Fibroblast of skin of left biceps (primary cell): ENCODE measurements around the gene RIPK3.
"Not testable (repeated sequence)": the region's sequence is repeated elsewhere in the genome, so short reads cannot be mapped to it uniquely, and the experiment has no call there.

Experiments used
- DNase-seq, 2 experiments: peaks; one replicate each; pipeline ENCODE4 v3.0.0-alpha.2; 2013; ENCODE audit warnings: low read depth in 2 of 2

Gene RIPK3

DNA sequence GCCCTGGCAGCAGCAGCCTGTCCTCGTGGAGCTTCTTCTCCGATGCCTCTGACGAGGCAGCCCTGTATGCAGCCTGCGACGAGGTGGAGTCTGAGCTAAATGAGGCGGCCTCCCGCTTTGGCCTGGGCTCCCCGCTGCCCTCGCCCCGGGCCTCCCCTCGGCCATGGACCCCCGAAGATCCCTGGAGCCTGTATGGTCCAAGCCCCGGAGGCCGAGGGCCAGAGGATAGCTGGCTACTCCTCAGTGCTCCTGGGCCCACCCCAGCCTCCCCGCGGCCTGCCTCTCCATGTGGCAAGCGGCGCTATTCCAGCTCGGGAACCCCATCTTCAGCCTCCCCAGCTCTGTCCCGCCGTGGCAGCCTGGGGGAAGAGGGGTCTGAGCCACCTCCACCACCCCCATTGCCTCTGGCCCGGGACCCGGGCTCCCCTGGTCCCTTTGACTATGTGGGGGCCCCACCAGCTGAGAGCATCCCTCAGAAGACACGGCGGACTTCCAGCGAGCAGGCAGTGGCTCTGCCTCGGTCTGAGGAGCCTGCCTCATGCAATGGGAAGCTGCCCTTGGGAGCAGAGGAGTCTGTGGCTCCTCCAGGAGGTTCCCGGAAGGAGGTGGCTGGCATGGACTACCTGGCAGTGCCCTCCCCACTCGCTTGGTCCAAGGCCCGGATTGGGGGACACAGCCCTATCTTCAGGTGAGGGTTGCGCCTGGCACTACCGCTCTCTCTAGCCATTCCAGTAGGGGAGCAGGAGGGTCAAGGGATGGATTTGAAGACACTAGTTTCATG is 30.3 kb upstream of the RIPK3 start:
- DNase-seq = no peak

DNA sequence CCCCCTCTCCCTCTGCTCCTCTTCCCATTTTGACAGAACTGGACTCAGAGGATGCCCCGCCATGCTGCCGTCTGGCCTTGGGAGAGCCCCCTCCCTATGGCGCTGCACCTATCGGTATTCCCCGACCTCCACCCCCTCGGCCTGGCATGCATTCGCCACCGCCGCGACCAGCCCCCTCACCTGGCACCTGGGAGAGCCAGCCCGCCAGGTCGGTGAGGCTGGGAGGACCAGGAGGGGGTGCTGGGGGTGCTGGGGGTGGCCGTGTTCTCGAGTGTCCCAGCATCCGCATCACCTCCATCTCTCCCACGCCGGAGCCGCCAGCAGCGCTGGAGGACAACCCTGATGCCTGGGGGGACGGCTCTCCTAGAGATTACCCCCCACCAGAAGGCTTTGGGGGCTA is 29.7 kb upstream of the RIPK3 start:
- no peak for DNase-seq

DNA sequence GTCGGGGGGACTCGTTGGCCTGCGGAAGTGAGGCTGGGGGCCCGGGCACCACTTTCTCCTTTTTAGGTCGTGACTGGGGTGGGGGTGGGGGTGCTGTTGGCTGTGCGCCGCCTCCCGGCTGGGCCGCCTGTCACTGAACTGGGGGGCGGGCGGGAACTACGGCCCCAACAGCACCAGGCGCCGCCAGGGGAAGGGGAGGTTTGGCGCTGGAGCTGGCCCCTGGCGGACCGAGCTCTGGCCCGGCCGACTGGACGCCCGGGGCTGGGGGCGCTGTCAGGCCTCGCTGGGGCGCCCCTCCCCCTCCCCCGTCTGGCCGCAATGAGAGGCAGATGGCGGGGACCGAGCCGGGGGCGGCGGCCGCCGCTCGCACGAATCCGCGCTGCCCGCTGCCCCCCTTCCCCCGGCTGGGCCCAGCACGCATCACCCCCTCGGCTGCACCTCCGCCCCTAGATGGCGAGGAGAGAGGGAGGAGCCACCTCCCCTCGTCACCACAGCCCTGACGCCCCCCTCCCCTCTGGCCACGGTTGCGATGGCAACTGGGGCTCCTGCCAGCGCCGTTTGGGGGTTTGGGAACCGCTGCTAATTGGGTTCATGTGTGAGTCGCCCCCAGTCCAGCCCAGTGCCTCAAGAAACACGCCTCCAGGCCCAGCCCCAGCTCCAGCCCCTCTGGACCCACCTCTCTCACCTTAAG is 28.9 kb upstream of the RIPK3 start:
- peak; percentile 87 to 88 for DNase-seq

DNA sequence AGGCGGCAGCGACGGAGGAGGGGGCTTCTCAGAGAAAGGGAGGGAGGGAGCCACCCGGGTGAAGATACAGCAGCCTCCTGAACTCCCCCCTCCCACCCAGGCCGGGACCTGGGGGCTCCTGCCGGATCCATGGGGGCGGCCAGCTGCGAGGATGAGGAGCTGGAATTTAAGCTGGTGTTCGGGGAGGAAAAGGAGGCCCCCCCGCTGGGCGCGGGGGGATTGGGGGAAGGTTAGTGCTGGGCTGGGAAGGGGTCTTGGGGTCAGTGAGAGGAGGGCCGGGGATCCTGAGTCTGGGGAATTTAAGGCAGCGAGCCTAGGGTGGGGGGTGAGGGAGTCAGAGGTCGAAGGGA is 28.4 kb upstream of the RIPK3 start:
- no peak for DNase-seq

DNA sequence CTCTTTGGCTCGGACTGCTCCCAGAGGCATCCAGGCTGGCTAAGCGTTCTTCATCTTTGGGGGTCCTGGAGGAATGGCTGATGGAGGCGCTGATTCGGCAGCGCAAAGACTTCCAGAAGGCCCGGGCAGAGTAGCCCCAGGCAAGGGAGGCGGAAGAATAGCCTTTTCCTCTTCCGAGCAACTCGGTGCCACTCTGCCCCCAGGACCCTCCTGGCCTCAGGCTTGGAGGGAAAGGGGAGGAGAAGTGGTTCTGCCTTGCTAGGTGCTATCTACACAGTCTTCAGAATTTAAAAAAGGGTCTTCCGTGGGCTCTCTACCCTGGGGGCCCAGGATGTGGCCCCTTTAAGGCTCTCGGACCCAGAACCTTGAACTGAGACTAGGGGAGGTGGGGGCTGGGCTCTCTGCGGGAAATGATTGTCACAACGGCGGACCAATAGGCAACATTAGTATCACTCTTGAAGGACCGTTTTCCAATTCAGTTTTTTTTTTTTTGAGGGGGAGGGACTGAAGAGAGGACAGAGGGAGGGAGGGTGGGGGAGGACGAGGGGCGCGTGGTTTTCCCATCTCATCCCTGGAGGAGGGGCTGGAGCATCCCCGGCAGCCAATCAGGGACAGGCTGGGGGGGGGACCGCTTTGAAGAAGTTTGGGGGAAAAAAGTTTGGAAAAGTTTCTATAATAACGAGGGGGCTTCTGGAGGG is 27.9 kb upstream of the RIPK3 start, which contains the start of gene NFATC4:
NFATC4 (plus strand) TSS at position 671 of the 698 bp plus-strand sequence. CDS start 157 bp downstream, outside the sequence.
- peak; percentile 98 to 99 for DNase-seq

DNA sequence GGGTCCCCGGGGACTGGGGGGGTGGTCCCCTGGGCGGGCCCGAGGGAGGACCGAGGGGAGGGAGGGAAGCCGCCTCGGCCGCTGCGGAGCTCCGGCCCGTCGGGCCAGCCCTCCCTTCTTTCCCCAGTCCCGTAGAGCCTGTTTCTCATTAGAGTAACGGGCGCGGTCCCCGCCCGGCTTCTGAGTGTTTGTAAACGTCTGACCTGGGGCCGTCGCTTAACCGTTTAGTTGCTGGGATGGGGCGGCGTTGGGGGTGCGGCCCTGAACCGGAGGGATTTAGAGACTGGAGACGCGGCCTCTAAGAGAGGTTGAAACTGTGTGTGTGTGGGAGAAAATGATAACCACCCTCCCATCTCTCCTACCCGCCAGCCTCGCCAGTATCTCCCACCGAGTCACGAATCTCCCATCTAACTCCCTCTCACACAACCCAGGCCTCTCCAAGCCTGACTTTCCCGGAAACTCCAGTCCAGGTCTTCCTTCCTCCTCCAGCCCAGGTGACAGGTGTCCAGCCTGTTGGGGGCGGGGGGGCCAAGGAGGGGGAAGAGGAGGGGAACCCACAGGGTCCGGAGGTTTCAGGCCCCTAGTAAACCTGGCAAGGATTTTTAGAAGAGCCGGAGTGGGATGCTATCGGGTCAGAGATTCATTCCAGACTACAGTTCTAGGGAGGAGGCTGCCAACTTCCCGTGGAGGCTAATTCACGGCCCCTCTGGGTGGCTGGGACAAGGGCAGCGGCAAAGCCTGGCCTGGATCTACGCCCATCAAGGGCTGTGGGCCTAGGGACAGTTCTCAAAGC is 27.1 kb upstream of the RIPK3 start:
- peak; percentile 97 for DNase-seq

DNA sequence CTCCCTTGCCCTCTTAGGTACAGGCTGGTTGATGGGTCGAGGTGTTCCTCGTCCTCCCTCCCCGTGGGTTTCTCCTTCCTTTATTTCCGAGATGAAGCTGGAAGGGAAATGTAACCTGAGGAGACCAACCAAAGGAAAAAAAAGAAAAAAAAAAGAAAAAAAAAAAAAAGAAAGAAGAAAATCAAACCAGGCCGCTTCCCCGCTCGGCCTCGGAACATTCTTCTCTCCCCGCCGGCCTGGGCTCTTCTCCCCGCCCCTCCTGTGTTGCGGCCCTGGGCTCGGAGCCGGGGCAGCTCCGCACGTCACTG is 26.6 kb upstream of the RIPK3 start:
- DNase-seq = no peak

DNA sequence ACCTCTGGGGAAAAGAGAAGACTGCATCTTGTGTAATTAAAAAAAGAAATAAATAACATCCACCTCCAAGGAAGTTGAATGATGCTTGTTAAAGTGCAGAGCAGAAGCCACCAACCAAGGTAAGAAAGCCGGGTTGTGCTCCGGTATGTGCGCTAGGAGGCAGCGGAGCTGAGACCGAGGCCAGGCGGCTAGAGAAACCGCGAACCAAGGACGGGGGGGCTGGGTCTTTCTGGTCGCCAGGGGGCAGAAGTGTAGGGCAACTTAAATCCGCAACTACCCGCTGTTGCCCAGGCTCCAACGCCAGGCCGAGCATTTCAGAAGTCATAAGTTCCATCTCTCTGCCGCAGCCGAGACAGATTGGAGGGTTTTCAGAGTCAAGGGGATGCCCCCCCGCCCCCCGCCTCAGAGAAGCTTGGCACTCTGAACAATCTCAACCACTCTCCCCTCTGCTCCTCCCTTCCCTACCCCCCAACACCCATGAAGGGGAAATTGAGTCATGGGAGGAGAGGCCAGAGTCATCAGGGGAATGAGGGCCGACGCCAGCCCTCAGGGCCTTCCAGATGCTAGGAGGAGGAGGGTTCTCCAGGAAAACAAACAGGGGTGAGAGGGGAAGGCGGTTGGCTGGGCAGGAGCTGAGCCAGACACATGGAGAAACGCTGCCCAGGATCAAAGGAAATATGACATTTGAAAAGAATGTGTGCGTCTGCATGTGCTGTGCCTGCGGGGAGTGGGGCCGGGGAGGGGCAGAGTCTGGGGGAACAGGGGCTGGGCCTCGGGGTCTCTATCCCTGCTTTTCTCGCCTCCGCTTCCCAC is 26.0 kb upstream of the RIPK3 start:
- DNase-seq = peak; percentile 75 to 76

DNA sequence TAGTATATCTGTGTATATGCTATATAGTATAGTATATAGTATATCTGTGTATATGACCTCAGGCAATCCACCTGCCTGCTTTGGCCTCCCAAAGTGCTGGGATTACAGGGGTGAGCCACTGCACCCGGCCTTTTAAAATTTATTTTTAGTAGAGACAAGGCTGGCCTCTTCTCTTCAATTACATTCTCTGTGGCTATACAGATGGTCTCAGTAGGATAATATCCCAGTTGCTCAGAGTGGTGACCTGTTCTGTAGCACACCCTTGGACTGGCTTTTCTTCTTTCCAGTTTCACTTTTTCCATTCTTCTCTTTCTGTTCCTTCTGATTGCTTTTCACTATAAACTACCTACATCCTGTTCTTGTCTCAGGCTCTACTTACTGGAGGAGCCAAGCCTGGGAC is 25.1 kb upstream of the RIPK3 start:
- DNase-seq = no peak

DNA sequence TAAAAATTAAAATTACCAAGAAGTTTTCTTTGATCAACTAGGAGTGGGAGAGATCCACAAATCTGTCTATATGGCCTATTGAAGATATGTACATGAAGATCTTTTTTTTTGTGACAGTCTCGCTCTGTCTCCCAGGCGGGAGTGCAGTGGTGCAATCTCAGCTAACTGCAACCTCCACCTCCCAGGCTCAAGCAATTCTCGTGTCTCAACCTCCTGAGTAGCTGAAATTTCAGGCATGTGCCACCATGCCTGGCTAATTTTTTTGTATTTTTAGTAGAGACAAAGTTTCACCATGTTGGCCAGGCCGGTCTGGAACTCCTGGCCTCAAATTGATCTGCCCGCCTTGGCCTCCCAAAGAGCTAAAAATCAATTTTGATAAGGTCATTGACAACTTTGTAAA is 23.6 kb upstream of the RIPK3 start:
- DNase-seq = no peak

DNA sequence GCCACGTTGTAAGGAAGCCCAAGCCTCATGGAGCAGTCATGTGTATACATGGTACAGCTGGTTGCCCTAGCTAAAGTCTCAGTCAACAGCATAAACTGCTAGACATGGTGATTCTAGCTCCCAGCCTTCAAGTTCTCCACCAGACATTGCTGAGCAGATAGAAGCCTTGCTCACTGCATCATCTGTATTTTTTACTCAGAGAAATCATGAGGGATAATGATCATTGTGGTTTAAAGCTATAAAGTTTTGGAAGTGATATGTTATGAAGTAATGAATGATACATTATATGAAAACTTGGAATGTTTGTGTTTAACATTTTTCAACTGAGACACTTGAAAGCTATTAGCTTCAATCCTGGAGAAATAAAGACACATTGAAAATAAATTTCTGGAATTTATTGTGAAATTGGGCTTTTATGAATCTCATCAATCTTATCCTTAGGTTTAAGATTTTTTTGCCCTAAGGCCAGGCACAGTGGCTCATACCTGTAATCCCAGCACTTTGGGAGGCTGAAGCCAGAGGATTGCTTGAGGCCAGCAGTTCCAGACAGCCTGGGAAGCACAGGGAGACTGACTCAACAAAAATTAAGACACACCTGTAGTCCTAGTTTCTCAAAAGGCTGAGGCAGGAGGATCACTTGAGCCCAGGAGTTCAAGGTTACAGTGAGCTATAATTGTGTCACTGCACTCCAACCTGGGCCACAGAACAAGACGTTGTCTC is 22.6 kb upstream of the RIPK3 start:
- peak; percentile 44 to 51 for DNase-seq

DNA sequence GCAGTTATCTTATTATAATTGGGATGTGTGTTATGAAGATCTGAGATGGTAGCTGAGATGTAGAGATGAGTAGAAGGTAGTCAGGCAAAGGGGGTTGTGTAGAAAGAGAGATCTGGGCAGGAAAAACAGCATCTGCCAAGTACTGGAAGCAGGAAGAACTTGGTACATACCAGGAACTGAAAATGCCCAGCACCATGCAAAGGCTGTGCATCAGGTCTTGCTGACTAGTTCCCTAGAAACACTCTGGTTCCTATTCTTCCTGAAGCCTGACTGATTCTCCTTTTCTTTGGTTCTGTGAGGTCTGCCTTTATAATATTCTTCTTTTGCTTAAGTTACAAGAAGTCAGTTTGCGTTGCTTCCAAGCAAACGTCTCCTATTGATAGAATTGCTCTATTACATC is 21.5 kb upstream of the RIPK3 start:
- no peak for DNase-seq

DNA sequence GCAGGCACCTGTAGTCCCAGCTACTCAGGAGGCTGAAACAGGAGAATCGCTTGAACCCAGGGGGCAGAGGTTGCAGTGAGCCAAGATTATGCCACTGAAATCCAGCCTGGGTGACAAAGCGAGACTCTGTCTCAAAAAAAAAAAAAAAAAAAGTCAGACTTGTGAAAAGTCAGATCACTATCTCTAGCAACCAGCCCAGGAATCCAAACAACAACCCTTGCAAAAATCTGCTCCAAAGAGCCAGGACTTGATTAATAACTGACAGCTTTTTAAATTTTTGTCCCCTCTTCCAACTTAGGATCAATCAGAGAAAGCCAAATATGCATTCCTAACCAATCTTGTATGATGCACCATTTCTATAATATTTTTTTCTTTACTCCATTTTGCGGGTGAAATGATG is 20.5 kb upstream of the RIPK3 start:
- no peak for DNase-seq

DNA sequence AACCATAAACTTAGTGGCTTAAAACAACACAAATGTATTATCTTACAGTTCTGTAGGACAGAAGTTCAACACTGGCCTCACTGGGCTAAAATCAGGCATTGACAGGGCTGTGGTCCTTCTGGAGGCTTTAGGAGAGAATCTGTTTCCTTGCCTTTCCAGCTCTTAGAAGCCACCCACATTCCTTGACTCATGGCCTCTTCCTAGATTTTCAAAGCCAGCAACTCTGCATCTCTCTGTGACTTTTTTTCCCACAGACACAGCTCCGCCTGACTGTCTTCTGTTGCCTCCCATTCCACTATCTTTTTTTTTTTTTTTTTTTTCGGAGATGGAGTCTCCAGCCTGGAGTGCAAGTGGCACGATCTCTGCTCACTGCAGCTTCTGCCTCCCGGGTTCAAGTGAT is 16.4 kb upstream of the RIPK3 start:
- DNase-seq = no peak

DNA sequence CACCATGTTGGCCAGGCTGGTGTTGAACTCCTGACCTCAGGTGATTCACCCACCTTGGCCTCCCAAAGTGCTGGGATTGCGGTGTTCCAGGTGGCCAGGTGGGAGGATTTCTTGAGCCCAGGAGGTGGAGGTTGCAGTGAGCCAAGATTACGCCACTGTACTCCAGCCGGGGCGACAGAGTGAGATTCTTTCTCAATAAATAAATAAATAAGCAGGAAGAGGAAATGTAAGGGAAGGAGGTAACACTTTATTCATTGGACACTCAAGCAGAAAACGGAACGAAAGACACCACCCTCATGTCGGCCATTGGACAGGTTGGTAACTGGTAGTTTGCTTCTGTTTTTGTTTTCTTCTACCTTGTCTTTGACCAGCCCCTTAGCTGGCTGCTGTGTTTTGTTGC is 15.2 kb upstream of the RIPK3 start:
- no peak for DNase-seq

DNA sequence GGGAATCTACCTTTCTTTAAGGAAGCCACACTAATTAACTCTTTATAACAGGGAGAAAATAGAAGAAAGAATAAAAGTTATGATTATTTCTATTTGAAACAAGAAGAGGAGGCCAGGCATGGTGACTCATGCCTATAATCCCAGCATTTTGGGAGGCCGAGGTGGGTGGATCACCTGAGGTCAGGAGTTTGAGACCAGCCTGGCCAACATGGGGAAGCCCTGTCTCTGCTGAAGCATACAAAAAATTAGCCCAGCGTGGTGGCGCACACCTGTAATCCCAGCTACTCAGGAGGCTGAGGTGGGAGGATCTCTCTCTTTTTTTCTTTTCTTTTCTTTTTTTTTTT is 14.7 kb upstream of the RIPK3 start:
- not testable (repeated sequence) for DNase-seq

DNA sequence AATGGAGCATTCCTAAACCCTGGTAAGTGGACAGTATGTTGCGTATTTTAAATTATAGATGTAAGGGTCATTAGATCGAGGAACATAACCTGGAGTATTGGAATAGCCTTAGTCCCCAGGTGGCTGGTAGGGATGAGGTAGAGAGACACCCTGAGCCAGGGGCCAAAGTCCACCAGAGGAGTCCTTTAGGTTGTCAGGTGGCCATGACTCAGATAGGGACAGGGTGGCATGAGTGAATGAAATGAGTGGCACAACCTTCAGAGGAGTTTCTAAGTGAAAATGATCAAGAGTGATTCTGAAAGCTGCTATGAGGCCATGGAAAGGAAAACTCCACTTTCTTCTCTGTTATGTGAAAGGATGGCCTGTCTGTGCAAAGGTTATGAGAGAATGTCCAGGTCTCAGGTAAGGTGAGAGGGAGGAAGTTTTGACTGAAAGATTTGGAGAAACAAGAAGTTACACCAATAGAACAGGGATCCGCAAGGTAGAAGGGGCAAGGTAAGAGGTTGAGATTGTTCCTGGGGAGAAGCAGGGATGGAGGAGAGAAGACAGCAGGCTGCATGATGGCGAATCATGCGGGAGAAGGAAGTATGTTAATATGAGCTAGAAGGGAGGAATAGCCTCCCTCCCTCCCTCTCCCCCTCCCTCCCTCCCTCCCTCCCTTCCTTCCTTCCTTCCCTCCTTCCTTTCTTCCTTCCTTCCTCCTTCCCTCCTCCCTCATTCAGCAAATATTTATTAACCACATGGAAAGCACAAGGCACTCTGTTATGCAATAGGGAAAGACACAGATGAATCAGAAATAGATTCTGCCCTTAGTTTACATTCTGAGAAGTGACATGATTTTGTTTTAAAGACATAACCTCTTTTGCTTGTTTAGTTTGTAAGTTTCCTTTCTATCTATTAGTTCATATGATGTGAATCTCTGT is 14.0 kb upstream of the RIPK3 start:
- peak in 1 of 2 experiments; percentile 29 for DNase-seq

DNA sequence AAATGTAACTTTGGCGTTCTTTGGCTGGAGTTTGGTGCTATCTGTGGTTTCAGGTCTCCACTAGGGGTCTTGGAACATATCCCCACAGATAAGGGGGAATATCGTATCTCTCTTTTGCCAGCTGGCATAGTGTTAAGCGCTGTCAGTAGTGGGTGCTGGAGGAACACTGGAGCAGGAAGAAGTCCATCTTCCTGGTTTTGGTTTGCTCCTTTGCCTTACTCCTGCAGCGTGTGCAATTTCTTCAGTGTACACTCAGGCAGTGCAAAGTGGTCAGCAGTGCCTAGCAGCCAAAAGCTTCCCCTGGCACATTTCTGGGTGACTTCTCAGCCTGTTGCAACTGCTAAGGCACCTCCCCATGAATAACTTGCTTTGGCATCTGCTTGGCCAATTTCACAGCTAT is 11.7 kb upstream of the RIPK3 start:
- no peak for DNase-seq

DNA sequence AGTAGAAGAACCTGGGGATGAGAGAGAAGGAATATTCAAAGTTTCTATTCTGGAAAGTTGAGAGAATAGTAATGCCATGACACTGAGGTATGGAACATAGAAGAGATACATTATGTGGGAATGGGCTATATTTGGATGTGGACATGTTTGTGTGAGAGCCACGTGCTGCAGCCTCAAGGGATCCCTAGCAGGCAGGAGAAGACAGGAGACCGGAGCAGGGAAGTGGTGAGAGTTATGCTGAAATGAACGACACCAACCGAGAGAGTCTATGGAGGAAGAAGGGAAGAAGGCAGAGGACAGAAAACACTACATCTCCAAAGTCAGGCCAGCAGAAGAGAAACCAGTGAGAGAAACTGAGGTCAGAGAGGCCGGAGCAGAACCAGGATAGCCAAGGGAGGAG is 10.0 kb upstream of the RIPK3 start:
- no peak for DNase-seq

DNA sequence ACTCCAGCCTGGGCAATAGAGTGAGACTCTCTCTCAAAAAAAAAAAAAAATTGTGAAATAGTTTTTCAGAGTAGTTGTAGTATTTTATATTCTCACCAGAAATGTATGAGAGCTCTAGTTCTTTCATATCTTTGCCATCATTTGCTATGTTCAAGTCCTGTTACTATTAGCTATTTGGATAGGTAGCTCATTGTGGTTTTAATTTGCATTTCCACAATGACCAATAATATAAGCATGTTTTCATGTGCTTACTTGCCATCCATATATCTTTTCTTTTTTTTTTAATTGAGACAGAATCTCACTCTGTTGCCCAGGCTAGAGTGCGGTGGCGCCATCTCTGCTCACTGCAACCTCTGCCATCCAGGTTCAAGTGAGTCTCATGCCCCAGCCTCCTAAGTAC is 8.4 kb upstream of the RIPK3 start:
- DNase-seq = no peak
